Endodermal cell (in vitro differentiated cells): ENCODE results near the gene MN1. TPM values are rescaled to one million over a fixed set of nuclear protein-coding genes. Genes with fewer than 3 reads are reported as not detected.

Experiments used
- DNase-seq: peaks from one replicate; pipeline ENCODE4 v3.0.0-alpha.2; 2017
- H3K27ac ChIP-seq: 2 replicates; pipeline ENCODE4 v1.5.1; 2013; ENCODE audit warnings: mild to moderate bottlenecking, low read depth, low read length, moderate library complexity
- H3K27me3 ChIP-seq: 2 replicates; pipeline ENCODE4 v1.6.1; 2013; ENCODE audit warnings: mild to moderate bottlenecking, low read length, moderate library complexity; ENCODE audit not compliant: insufficient read depth, control insufficient read depth, poor library complexity, severe bottlenecking
- H3K36me3 ChIP-seq: 2 replicates; pipeline ENCODE4 v1.7.0; 2013; ENCODE audit warnings: mild to moderate bottlenecking, low read length, moderate library complexity; ENCODE audit not compliant: control insufficient read depth, insufficient read depth
- H3K4me1 ChIP-seq: one replicate; pipeline ENCODE4 v1.7.0; 2013; ENCODE audit warnings: low read length; ENCODE audit not compliant: control insufficient read depth, insufficient read depth
- H3K4me3 ChIP-seq: 2 replicates; pipeline ENCODE4 v1.5.1; 2013; ENCODE audit warnings: mild to moderate bottlenecking, low read length, moderate library complexity
- H3K9ac ChIP-seq: 2 replicates; pipeline ENCODE4 v1.6.1; 2013; ENCODE audit warnings: mild to moderate bottlenecking, low read length, moderate library complexity; ENCODE audit not compliant: poor library complexity, severe bottlenecking; ENCODE audit errors: extremely low read depth
- H3K9me3 ChIP-seq: 2 replicates; pipeline ENCODE4 v1.6.1; 2013; ENCODE audit warnings: mild to moderate bottlenecking, low read length, moderate library complexity; ENCODE audit not compliant: control insufficient read depth
- H3K27ac Mint-ChIP-seq: 2 replicates; pipeline ENCODE4 v1.8.0; 2020; ENCODE audit warnings: mixed read lengths
- H3K27me3 Mint-ChIP-seq: 2 replicates; pipeline ENCODE4 v1.8.0; 2021; ENCODE audit warnings: mild to moderate bottlenecking, mixed read lengths; ENCODE audit not compliant: insufficient read depth
- H3K36me3 Mint-ChIP-seq: 2 replicates; pipeline ENCODE4 v1.8.0; 2020; ENCODE audit warnings: low read depth, mixed read lengths
- H3K4me1 Mint-ChIP-seq: 2 replicates; pipeline ENCODE4 v1.8.0; 2020; ENCODE audit warnings: mixed read lengths
- H3K4me3 Mint-ChIP-seq: 2 replicates; pipeline ENCODE4 v1.8.0; 2020; ENCODE audit warnings: mild to moderate bottlenecking, moderate library complexity, mixed read lengths
- H3K9me3 Mint-ChIP-seq: 2 replicates; pipeline ENCODE4 v1.8.0; 2020; ENCODE audit warnings: mild to moderate bottlenecking, mixed read lengths
- WGBS, 2 experiments: methylation state at CpG; one replicate each; pipeline versions ENCODE4 v1.1.5 to v1.1.7; 2013; ENCODE audit warnings: missing lambda C conversion rate in 2 of 2, mixed read lengths in 1 of 2; ENCODE audit not compliant: insufficient coverage in 1 of 2, insufficient read length in 1 of 2; 5-methylcytosine and 5-hydroxymethylcytosine counted together
- total RNA-seq, 2 donors: library from RNA; stranded (reverse); fragmentation: NEBNext Ultra II Directional in 1 of 2; extraction: Animal tissue kit (Norgen Biotek cat#: 25700) in 1 of 2; gene quantifications; 2 replicates in 1 of 2; 3 replicates in 1 of 2; pipeline ENCODE4 v1.2.1, GENCODE V29; 2021
- TF ChIP-seq, protein P1 (sequence below): fragments of 200-600 bp; sonication (generic); conservative IDR thresholded peaks from 2 replicates; pipeline ENCODE4 v1.5.0; 2021; ENCODE audit warnings: antibody characterized with exemption, mild to moderate bottlenecking

Gene MN1
- total RNA-seq, 2 donors from 2014 or later, result 4.4 to 17.8 TPM

DNA sequence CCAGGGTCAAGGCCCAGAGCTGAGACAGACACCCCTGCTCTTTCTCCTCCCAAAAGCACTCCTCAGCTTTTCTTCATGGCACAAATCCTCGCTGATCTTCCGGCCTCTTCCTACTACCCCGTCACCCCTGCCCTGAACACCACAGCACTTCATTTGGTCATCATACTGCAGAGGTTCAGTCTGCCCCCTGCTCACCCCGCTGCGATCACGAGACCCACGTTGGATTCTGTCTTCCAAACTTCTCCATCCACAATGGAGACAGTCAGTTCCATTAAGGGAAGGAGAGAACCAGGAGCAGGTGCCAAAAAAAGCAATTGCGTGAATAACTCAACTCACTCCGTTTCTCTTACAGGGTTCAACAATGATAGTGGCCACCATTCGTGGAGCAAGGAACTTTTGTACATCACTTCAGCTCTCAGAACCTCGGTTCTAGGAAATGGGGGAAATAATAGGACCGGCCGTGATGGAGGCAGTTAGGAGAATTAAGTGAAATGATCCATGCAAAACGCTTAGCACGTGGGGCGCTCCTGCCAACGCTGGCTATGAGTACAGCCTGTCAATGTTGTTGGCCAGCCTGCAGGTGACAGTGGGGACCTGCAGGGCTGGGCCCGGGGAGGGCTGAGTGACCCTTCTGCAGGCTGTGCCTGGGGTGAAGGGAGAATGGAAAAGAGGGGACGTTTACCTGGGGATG, 45.9 kb downstream of the MN1 start:
- TF ChIP-seq, protein P1, sequence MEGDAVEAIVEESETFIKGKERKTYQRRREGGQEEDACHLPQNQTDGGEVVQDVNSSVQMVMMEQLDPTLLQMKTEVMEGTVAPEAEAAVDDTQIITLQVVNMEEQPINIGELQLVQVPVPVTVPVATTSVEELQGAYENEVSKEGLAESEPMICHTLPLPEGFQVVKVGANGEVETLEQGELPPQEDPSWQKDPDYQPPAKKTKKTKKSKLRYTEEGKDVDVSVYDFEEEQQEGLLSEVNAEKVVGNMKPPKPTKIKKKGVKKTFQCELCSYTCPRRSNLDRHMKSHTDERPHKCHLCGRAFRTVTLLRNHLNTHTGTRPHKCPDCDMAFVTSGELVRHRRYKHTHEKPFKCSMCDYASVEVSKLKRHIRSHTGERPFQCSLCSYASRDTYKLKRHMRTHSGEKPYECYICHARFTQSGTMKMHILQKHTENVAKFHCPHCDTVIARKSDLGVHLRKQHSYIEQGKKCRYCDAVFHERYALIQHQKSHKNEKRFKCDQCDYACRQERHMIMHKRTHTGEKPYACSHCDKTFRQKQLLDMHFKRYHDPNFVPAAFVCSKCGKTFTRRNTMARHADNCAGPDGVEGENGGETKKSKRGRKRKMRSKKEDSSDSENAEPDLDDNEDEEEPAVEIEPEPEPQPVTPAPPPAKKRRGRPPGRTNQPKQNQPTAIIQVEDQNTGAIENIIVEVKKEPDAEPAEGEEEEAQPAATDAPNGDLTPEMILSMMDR, result no peak
- no peak for DNase-seq
- H3K27ac ChIP-seq, result peak overlapping the region; percentile 38
- no peaks in the 10 kb centered on the region for H3K4me1 ChIP-seq
- no peaks in the 10 kb centered on the region for H3K36me3 ChIP-seq
- H3K4me3 ChIP-seq, result no peak overlapping the region
- H3K27me3 ChIP-seq, result no peaks in the 10 kb centered on the region
- Mint-ChIP-seq H3K4me1 (peaks cover 3% of the 10 kb centered on the region), H3K4me3 (no peak overlapping the region), H3K9me3 (no peaks in the 10 kb centered on the region), H3K27me3 (peaks cover 5% of the 10 kb centered on the region), H3K36me3 (peaks cover 9% of the 10 kb centered on the region), H3K27ac (no peak overlapping the region)
- no peaks in the 10 kb centered on the region for H3K9me3 ChIP-seq
- no peak overlapping the region for H3K9ac ChIP-seq
- 91% methylated on average over 14 to 19 of the region's 19 CpGs for WGBS, 2 experiments

DNA sequence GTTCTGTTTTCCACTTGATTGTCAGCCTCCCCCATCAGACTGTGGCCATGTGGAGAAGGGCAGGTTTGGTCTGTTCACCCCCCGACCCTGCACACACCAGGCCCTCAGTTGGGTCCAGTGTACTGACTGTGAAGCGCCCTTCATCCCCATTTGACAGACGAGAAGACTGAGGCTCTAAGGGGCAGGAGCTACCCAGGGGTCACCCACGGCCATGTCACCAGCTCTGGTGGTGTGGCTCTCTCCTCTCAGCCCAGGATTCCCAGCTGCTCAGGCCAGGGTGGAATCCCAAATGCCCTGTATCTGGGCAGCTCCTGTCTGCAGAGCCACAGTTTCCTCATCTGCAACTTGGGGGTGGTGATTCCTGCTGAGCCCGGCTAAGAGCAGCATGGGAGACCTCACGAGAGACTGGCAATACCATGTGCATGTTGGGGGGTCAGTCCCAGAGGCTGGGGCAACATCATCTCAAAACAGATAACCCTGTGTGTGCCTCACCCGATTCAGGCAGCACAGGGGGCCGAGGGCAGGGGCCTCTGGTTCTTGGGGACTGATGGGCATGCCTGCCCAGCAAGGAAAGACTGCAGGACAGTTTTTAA, 46.6 kb downstream of the MN1 start:
- Histone ChIP-seq H3K9me3 (no peaks in the 10 kb centered on the region), H3K27me3 (no peaks in the 10 kb centered on the region), H3K27ac (peak overlapping the region; percentile 38), H3K9ac (no peak overlapping the region), H3K36me3 (no peaks in the 10 kb centered on the region), H3K4me1 (no peaks in the 10 kb centered on the region), H3K4me3 (no peak overlapping the region)
- Mint-ChIP-seq H3K27ac (no peak overlapping the region), H3K4me3 (no peak overlapping the region), H3K36me3 (peaks cover 10% of the 10 kb centered on the region), H3K9me3 (no peaks in the 10 kb centered on the region), H3K27me3 (peaks cover 5% of the 10 kb centered on the region), H3K4me1 (peaks cover 9% of the 10 kb centered on the region)
- no peak for DNase-seq
- WGBS, 2 experiments, result 92 to 93% methylated on average over 4 to 8 of the region's 8 CpGs
- TF ChIP-seq, protein P1, result no peak

GRCh38 chr22:27754247-27754887, 47.2 kb downstream of the MN1 start:
- Histone ChIP-seq H3K4me1 (peaks cover 4% of the 10 kb centered on the region), H3K27me3 (no peaks in the 10 kb centered on the region), H3K36me3 (no peaks in the 10 kb centered on the region), H3K9me3 (no peaks in the 10 kb centered on the region), H3K27ac (peak overlapping the region; percentile 27), H3K4me3 (no peak overlapping the region), H3K9ac (no peak overlapping the region)
- H3K4me3 Mint-ChIP-seq, result no peak overlapping the region
- peaks cover 15% of the 10 kb centered on the region for H3K4me1 Mint-ChIP-seq
- peaks cover 10% of the 10 kb centered on the region for H3K36me3 Mint-ChIP-seq
- TF ChIP-seq, protein P1, result no peak
- DNase-seq, result no peak
- 96 to 100% methylated on average over 5 to 19 of the region's 19 CpGs for WGBS, 2 experiments
- peaks cover 5% of the 10 kb centered on the region for H3K27me3 Mint-ChIP-seq
- no peak overlapping the region for H3K27ac Mint-ChIP-seq
- no peaks in the 10 kb centered on the region for H3K9me3 Mint-ChIP-seq
